WERI-Rb-1 (cell line): ENCODE measurements around the gene FBH1.

Experiments used
- DNase-seq: peaks from one replicate; pipeline ENCODE4 v3.0.0-alpha.2; 2020
- H3K27ac ChIP-seq: fragments of 250-450 bp; sonication (Bioruptor Pico); 2 replicates; pipeline ENCODE4 v1.5.1; 2020; ENCODE audit warnings: mild to moderate bottlenecking, moderate library complexity
- H3K27me3 ChIP-seq: fragments of 250-450 bp; sonication (Bioruptor Pico); 2 replicates; pipeline ENCODE4 v1.5.1; 2021; ENCODE audit warnings: mild to moderate bottlenecking, low read depth, moderate library complexity; ENCODE audit not compliant: insufficient read depth, severe bottlenecking
- H3K36me3 ChIP-seq: fragments of 250-450 bp; sonication (Bioruptor Pico); 2 replicates; pipeline ENCODE4 v1.5.1; 2020; ENCODE audit warnings: mild to moderate bottlenecking, moderate library complexity
- H3K4me3 ChIP-seq: 2 replicates; pipeline ENCODE4 v1.5.1; 2011; ENCODE audit warnings: low read depth, mild to moderate bottlenecking, control low read depth, low read length
- H3K9me3 ChIP-seq: fragments of 250-450 bp; sonication (Bioruptor Pico); 2 replicates; pipeline ENCODE4 v1.5.1; 2021; ENCODE audit warnings: mild to moderate bottlenecking, moderate library complexity; ENCODE audit not compliant: severe bottlenecking
- CTCF ChIP-seq: IDR thresholded peaks from 2 replicates; pipeline ENCODE4 v1.5.1; 2011; ENCODE audit warnings: low read depth, mild to moderate bottlenecking, control low read depth, inconsistent platforms, low read length

The FBH1 gene

GRCh38 chr10:5937016-5937415, 47.0 kb downstream of the FBH1 start:
- no peak for DNase-seq
- no peak for TF ChIP-seq CTCF
- H3K27ac ChIP-seq = no peak overlapping the region
- H3K9me3 ChIP-seq = no peaks in the 10 kb centered on the region
- H3K4me3 ChIP-seq = no peak overlapping the region
- no peaks in the 10 kb centered on the region for H3K27me3 ChIP-seq
- no peaks in the 10 kb centered on the region for H3K36me3 ChIP-seq

GRCh38 chr10:5938291-5938690, 48.2 kb downstream of the FBH1 start:
- H3K36me3 ChIP-seq = no peaks in the 10 kb centered on the region
- DNase-seq = no peak

GRCh38 chr10:5940807-5941218, 50.8 kb downstream of the FBH1 start:
- H3K4me3 ChIP-seq = no peak overlapping the region
- H3K9me3 ChIP-seq = no peaks in the 10 kb centered on the region
- no peaks in the 10 kb centered on the region for H3K36me3 ChIP-seq
- no peak for TF ChIP-seq CTCF
- DNase-seq = no peak
- no peak overlapping the region for H3K27ac ChIP-seq
- H3K27me3 ChIP-seq = no peaks in the 10 kb centered on the region

More at GRCh38 chr10:5938291-5938690, 48.2 kb downstream of the FBH1 start:
- no peaks in the 10 kb centered on the region for H3K27me3 ChIP-seq
- H3K4me3 ChIP-seq = no peak overlapping the region
- H3K27ac ChIP-seq = no peak overlapping the region
- TF ChIP-seq CTCF = no peak
- no peaks in the 10 kb centered on the region for H3K9me3 ChIP-seq

- Histone ChIP-seq H3K4me3 (no peak overlapping the region), H3K27ac (no peak overlapping the region), H3K36me3 (no peaks in the 10 kb centered on the region), H3K9me3 (no peaks in the 10 kb centered on the region), H3K27me3 (no peaks in the 10 kb centered on the region)
- no peak for TF ChIP-seq CTCF
- no peak for DNase-seq
These were observed 51.5 kb downstream of the FBH1 start for GRCh38 chr10:5941579-5941978.

GRCh38 chr10:5942001-5942400, 52.0 kb downstream of the FBH1 start:
- Histone ChIP-seq H3K27me3 (no peaks in the 10 kb centered on the region), H3K36me3 (no peaks in the 10 kb centered on the region), H3K4me3 (no peak overlapping the region), H3K9me3 (no peaks in the 10 kb centered on the region), H3K27ac (no peak overlapping the region)
- no peak for TF ChIP-seq CTCF
- DNase-seq = no peak

GRCh38 chr10:5942474-5942873, 52.4 kb downstream of the FBH1 start:
- no peaks in the 10 kb centered on the region for H3K27me3 ChIP-seq
- no peak overlapping the region for H3K27ac ChIP-seq
- DNase-seq = no peak
- H3K4me3 ChIP-seq = no peak overlapping the region
- no peaks in the 10 kb centered on the region for H3K9me3 ChIP-seq
- no peaks in the 10 kb centered on the region for H3K36me3 ChIP-seq
- no peak for TF ChIP-seq CTCF
